Activated naive CD8-positive, alpha-beta T cell treated with anti-CD3 and anti-CD28 coated beads, Interleukin-2, amount 50 U/mL, for 16 hours (primary cell): Measurements from ENCODE around the gene SLCO3A1.

Experiments
- DNase-seq: peaks from one replicate; pipeline ENCODE4 v3.0.0-alpha.2; 2020; ENCODE audit warnings: low read depth, low spot score

Gene SLCO3A1

DNA sequence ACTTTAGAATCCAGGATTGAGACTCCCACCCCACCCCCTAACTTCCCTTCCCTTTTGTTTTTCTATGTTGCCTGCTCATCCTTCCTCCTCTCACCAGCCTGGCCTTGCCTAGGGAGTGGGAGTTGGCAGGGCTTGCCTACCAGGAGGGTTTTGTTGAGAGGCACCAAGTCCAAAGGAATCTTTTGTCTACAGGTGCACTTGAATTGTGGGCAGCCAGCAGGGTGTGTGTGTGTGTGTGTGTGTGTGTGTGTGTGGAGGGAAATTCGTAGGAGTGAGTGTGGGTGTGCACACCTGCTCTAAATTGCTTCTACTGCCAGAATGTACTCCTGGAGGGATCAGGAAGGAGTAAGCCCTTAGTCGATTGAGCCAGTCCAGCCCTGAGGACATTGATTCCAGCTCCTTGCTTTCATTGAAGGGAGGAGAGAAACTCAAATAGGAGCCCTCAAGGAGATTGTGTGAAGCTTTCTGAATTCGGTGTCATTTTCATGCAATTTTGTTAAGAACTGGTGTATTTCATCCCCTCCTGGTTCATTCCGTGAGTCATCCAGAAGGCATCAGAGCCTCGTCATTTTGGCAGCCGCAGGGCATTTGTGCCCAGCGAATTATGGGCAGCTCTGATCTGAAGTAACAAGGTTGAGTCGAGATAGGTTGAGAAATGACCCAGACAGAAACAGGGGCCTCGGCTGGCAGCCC is 112.1 kb downstream of the SLCO3A1 start:
- no peak for DNase-seq

DNA sequence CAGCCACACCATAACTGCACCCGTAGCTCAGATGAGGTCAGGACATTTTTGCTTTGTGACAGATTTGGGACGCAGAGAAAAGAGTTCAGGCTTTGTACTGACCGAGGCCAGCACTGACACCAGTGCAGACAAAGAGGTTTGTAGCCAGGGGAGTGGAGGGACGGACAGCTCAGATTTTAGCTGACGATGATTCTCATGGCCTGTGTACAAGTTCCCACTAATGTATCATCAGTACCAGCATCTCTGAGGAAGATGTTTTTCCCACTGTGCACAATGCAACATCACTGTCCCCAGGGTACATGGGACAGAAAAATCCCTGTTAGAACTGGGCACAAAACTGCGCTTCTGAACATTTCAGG is 112.7 kb downstream of the SLCO3A1 start:
- DNase-seq, result no peak

- no peak for DNase-seq
Measured at GRCh38 chr15:91967935-91968606, 114.6 kb downstream of the SLCO3A1 start.

GRCh38 chr15:91968610-91969009 is 115.1 kb downstream of the SLCO3A1 start:
- no peak for DNase-seq

DNA sequence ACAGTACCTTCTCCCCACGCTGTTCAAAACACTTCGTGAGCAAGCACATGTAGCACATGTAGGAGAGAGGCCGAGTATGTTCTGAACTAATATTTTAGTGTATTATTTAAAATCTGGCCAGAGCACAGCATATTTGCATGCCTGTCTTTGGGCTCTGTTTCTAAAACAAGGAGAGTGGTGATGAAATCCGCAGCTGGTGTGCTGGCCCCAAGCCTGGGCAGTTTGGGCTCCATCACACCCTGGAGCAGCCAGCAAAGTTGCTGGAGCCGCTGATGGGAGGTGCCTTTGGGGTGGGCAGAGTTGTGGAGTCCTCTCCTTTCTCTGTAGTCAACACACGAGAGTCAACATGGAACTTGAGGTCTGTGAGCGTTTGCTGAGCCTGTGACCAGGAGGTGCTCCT is 116.6 kb downstream of the SLCO3A1 start:
- DNase-seq, result no peak

- DNase-seq, result no peak
Measured at GRCh38 chr15:91973481-91973880, 120.0 kb downstream of the SLCO3A1 start.

GRCh38 chr15:91974321-91974720 is 120.8 kb downstream of the SLCO3A1 start:
- DNase-seq, result no peak

DNA sequence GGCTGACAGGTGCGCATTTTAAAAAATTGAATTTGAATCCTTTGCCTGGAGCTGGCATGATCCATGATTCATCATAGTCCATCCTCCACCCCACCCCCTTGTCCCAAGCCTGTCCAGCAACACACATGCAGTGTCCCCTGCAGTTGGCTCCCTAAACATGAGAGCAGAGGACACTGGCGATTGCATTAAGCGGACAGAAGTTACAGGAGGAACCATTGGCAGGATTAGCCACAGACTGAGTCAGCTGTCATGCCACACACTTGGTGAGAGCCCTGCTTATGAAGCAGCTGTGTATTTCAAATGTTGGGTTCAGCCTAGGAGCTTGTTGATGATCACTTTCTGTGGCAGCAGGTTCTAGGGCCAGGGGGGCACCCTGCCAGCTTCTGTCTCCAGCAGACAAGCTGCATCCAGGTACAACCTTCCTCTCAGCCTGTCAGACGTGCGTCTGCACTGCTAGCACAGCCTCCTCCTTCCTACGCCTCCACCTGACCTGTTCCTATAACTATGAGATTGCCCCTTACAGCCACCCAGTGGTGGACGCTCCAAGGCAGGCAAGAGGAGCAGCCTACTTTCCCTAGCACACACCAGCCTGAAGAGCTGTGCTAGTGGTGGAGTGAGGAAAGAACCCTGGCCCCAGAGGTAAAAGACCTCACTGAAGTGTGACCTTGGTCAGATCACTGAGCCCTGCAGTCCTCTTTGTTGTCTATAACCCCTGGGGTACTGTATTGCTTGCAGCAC is 121.9 kb downstream of the SLCO3A1 start:
- DNase-seq, result no peak

GRCh38 chr15:91976966-91977365 is 123.5 kb downstream of the SLCO3A1 start:
- no peak for DNase-seq

DNA sequence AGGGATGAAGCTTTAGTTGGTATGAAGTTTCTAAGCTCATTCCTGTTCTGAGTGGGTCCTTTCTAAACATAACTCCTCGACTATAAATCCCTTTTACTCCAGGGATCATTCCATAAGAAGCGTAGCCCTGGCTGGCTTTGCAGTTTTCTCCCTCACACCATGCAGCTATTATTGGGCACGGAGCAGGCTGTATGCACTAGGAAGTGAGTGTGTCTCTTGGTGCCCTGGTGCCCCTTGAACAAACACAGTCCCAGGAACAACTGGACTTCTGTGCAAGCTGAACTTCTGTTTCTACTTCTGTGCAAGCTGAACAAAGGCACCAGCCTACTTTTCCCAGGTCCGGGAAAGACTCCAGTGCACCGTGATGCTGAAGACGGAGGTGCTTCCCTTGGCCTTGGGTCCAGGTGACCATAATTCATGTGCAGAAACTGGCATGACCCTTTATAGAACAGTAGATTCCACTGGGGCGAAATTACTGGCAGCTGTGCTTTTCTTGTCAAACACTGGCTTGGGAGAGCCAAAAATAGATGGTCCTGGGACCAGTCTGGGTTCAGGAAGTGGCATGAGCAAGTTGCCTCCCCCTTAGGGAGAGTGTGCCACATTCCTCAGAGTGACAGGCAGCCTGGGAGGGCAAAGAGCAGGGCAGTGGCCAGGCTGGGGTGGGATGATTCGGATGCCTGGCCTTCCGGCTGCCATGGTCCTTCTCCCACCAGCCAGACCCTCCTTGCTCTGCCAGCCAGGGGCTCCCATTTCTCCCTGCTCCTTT is 127.2 kb downstream of the SLCO3A1 start:
- DNase-seq, result no peak

DNA sequence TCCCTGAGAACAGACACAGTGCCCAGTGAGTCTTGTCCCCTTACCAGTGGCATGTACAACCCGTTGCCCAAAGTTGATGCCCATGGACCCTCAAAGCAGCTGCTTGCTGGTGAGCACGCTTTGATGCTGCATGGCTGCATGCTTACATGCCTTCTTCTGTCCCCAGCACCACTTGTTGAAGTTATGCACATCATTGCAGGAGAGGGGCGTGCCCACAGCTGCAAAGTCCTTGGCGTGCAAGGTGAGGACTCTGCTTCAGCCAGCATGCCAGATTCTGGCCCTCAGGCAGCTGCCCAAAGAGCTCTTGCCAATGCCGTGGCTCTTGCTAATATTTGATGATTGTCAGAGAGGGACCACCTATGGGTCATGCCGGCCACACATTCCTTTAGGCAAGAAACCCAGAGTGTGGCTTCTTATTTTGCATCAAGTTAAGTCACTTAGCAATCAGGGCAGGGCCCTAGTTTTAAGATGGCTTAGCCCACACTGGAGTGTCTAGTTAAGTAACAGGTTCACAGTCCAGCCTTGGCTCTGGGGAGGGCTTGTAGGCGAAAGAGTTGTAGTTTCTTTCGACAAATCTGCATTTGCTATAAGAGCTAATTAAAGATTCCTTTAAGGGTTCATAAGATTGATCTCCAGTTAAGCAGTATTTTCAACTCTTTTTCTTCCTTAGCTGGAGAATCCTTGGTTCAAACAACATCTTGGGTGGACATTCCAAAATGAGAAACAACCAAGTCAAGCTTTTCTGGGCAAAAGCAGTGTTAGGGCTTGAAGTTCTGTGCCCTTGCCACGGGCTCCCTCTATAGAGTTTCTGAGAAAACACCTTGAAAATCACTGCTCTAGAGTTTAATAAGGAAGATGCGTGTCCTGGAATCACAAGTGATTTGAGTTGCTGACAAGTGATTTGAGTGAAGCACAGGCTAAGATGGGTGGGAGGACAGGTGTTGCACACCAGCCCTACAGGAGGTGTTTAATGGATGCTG is 128.6 kb downstream of the SLCO3A1 start:
- DNase-seq, result no peak

DNA sequence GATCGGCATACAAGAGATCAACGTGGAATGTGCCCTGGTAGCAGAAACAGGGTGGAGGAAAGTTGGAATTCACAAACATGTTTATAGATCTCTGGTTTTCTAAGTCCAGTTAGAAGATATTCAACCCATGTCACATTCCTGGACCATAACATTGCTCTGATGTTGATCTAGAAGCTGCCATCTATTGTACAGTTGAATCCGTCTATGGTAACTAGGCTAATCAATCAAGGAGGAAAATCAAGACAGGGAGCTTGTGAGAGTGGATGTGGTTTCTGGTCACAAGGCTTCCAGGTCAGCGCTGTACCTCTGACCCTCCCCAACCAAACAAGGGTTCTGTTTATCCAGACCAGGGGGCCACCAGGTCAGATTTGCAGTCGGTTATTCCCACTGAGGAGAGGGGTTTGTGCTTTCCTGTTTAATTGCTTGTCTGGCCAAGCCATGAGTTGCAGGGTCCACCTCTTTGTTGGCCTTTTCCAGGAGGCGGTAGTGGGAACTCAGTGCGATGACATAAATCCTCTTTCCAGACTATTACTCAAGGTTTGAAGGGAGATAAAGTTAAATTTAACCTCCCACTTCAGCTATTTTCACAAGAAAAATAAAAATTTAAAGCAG is 130.3 kb downstream of the SLCO3A1 start:
- no peak for DNase-seq

DNA sequence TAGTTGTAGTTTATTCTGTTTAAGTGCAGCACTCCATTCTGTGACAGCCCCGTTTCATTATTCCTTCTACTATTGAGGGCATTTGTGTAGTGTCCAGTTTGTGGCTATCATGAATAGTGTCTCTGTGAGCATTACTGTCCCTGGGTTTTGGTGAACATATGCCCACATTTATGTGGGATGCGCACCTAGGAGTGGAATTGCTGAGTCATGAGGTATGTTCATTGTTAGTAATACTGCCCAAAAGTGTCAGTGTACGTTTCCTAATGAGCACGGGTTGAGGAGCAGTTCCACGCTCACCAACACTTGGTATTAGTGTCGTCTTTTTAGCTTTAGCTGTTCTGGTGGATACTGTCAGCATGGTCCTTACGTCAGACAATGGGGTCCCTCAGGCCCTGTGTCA is 131.8 kb downstream of the SLCO3A1 start:
- DNase-seq, result no peak

DNA sequence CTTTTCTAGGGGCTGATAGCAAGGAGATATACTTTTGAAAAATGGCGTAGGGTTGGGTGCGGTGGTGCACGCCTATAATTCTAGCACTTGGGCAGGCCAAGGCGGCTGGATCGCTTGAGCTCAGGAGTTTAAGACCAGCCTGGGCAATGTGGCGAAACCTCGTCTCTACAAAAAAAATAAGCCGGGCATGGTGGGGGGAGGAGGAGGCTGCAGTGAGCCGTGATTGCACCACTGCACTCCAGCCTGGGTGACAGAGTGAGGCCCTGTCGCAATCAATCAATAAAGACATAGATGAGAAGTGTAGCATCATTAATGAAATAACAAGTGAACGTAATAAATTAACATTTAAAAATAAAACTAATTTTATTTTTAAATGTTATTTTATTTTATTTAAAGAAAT is 134.6 kb downstream of the SLCO3A1 start:
- no peak for DNase-seq

- no peak for DNase-seq
Measured at GRCh38 chr15:91988655-91989054, 135.1 kb downstream of the SLCO3A1 start.

GRCh38 chr15:91989821-91990220 is 136.3 kb downstream of the SLCO3A1 start:
- DNase-seq, result no peak

DNA sequence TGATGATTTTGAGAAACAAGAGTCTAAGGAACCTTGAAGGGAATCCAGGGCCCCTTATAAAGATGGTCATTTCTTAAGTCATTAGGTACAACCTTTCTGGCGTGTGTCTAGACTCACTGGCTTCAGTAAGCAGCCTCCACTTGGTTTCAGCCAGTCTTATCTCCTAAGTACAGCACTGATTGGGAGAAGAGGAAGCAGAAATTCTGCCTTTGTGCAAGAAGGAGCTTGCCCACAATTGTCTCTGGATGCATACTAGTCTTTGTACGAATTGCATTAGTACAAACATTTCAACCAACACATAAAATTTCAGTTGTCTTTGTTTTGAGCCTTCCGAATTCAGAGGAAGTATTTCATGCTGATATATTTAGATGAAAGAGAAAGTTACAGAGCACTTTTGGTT is 139.4 kb downstream of the SLCO3A1 start:
- DNase-seq, result no peak

GRCh38 chr15:91995146-91995545 is 141.6 kb downstream of the SLCO3A1 start:
- no peak for DNase-seq

DNA sequence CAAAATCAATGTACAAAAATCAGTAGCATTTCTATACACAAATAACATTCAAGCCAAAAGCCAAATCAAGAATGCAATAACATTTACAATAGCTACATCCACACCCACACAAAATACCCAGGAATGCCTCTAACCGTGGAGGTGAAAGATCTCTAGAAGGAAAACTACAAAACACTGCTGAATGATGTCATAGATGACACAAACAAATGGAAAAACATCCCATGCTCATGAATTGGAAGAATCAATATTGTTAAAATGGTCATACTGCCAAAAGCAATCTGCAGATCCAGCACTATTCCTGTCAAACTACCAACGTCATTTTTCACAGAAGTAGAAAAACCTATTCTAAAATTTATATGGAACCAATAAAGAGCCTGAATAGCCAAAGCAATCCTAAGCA is 143.7 kb downstream of the SLCO3A1 start:
- no peak for DNase-seq

- DNase-seq, result no peak
Measured at GRCh38 chr15:92000709-92001108, 147.2 kb downstream of the SLCO3A1 start.

- DNase-seq, result no peak
Measured at GRCh38 chr15:92001307-92001706, 147.8 kb downstream of the SLCO3A1 start.
